ENCODE measurements around the gene DPYSL4.

The DPYSL4 gene

GRCh38 chr10:132142396-132143161 lies 44.2 kb upstream of the DPYSL4 start:
- no peaks in the 10 kb centered on the region for H3K79me2 ChIP-seq (ENCODE audit: insufficient read depth, low read depth)
- H3K27ac ChIP-seq, result no peak overlapping the region
- H3K4me3 ChIP-seq (IDR thresholded peaks at IDR 0.05; ENCODE audit: insufficient read depth, low read depth, low read length), result no peak overlapping the region
- H3K9ac ChIP-seq, result no peak overlapping the region
- no peak overlapping the region for H2AFZ ChIP-seq (ENCODE audit: low read depth)
- H3K27me3 ChIP-seq (ENCODE audit: insufficient read depth, low read depth), result peaks cover 11% of the 10 kb centered on the region; the same call in 1 of the 2 replicates
- H3K36me3 ChIP-seq (ENCODE audit: insufficient read depth), result no peaks in the 10 kb centered on the region
- H4K20me1 ChIP-seq (ENCODE audit: insufficient read depth), result no peaks in the 10 kb centered on the region
- H3K4me2 ChIP-seq, result no peak overlapping the region
- TF ChIP-seq CTCF (conservative IDR thresholded peaks at IDR 0.05; ENCODE audit: low read depth, low read length), result peak; percentile 41
- no peaks in the 10 kb centered on the region for H3K4me1 ChIP-seq (ENCODE audit: low read depth, poor library complexity, severe bottlenecking)

GRCh38 chr10:132143162-132143561 lies 43.6 kb upstream of the DPYSL4 start:
- H3K4me3 ChIP-seq (IDR thresholded peaks at IDR 0.05; ENCODE audit: insufficient read depth, low read depth, low read length), result no peak overlapping the region
- H3K4me1 ChIP-seq (ENCODE audit: low read depth, poor library complexity, severe bottlenecking), result no peaks in the 10 kb centered on the region
- no peaks in the 10 kb centered on the region for H4K20me1 ChIP-seq (ENCODE audit: insufficient read depth)
- H3K9ac ChIP-seq, result no peak overlapping the region
- H3K4me2 ChIP-seq, result no peak overlapping the region
- H3K27me3 ChIP-seq (ENCODE audit: insufficient read depth, low read depth), result peaks cover 11% of the 10 kb centered on the region; the same call in 1 of the 2 replicates
- no peaks in the 10 kb centered on the region for H3K79me2 ChIP-seq (ENCODE audit: insufficient read depth, low read depth)
- no peak overlapping the region for H3K27ac ChIP-seq
- no peak overlapping the region for H2AFZ ChIP-seq (ENCODE audit: low read depth)
- TF ChIP-seq CTCF (conservative IDR thresholded peaks at IDR 0.05; ENCODE audit: low read depth, low read length), result no peak
- H3K36me3 ChIP-seq (ENCODE audit: insufficient read depth), result no peaks in the 10 kb centered on the region

- no peaks in the 10 kb centered on the region for H3K79me2 ChIP-seq (ENCODE audit: insufficient read depth, low read depth)
- H3K9ac ChIP-seq, result no peak overlapping the region
- peaks cover 8% of the 10 kb centered on the region; the same call in 1 of the 2 replicates for H3K27me3 ChIP-seq (ENCODE audit: insufficient read depth, low read depth)
- no peaks in the 10 kb centered on the region for H4K20me1 ChIP-seq (ENCODE audit: insufficient read depth)
- H3K36me3 ChIP-seq (ENCODE audit: insufficient read depth), result no peaks in the 10 kb centered on the region
- no peak overlapping the region for H2AFZ ChIP-seq (ENCODE audit: low read depth)
- H3K4me1 ChIP-seq (ENCODE audit: low read depth, poor library complexity, severe bottlenecking), result no peaks in the 10 kb centered on the region
- TF ChIP-seq CTCF (conservative IDR thresholded peaks at IDR 0.05; ENCODE audit: low read depth, low read length), result no peak
- H3K27ac ChIP-seq, result no peak overlapping the region
- H3K4me2 ChIP-seq, result no peak overlapping the region
- no peak overlapping the region for H3K4me3 ChIP-seq (IDR thresholded peaks at IDR 0.05; ENCODE audit: insufficient read depth, low read depth, low read length)
These were observed 42.7 kb upstream of the DPYSL4 start for GRCh38 chr10:132144086-132144485.

- Histone ChIP-seq H3K4me3 (IDR thresholded peaks at IDR 0.05; ENCODE audit: insufficient read depth, low read depth, low read length) (no peak overlapping the region), H3K27me3 (ENCODE audit: insufficient read depth, low read depth) (peaks cover 8% of the 10 kb centered on the region; the same call in 1 of the 2 replicates), H3K9ac (no peak overlapping the region), H3K4me2 (no peak overlapping the region), H3K27ac (no peak overlapping the region), H4K20me1 (ENCODE audit: insufficient read depth) (no peaks in the 10 kb centered on the region), H3K79me2 (ENCODE audit: insufficient read depth, low read depth) (no peaks in the 10 kb centered on the region), H3K4me1 (ENCODE audit: low read depth, poor library complexity, severe bottlenecking) (no peaks in the 10 kb centered on the region), H2AFZ (ENCODE audit: low read depth) (no peak overlapping the region), H3K36me3 (ENCODE audit: insufficient read depth) (no peaks in the 10 kb centered on the region)
- no peak for TF ChIP-seq CTCF (conservative IDR thresholded peaks at IDR 0.05; ENCODE audit: low read depth, low read length)
These were observed 41.7 kb upstream of the DPYSL4 start for GRCh38 chr10:132145002-132145401.
